ENCODE results near the gene LCTL.

Gene LCTL, protein sequence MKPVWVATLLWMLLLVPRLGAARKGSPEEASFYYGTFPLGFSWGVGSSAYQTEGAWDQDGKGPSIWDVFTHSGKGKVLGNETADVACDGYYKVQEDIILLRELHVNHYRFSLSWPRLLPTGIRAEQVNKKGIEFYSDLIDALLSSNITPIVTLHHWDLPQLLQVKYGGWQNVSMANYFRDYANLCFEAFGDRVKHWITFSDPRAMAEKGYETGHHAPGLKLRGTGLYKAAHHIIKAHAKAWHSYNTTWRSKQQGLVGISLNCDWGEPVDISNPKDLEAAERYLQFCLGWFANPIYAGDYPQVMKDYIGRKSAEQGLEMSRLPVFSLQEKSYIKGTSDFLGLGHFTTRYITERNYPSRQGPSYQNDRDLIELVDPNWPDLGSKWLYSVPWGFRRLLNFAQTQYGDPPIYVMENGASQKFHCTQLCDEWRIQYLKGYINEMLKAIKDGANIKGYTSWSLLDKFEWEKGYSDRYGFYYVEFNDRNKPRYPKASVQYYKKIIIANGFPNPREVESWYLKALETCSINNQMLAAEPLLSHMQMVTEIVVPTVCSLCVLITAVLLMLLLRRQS

DNA sequence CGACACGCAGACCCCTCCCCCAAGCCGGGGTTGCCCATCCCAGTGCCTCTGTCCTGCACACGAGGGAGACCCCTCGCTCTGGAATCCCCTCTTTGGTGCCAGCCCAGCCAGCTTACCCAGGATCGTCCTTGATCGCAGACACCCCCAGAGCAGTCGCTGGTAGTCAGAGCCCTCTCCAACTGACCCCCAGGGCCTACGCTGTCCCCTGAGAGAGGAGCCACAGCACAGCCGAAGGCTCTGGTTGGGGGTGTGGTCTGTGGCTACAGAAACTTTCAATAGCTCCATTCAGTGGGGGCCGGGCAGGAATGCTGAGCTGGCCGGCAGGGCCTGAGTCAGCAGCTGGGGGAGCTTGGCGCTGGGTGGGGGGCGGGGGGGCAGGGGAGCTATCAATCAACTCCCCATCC is at the start of gene LCTL:
TSS of gene LCTL (minus strand) at position 258 of the 404 bp plus-strand sequence. CDS start 633 bp downstream, outside the sequence.
- TF ChIP-seq, protein P1, sequence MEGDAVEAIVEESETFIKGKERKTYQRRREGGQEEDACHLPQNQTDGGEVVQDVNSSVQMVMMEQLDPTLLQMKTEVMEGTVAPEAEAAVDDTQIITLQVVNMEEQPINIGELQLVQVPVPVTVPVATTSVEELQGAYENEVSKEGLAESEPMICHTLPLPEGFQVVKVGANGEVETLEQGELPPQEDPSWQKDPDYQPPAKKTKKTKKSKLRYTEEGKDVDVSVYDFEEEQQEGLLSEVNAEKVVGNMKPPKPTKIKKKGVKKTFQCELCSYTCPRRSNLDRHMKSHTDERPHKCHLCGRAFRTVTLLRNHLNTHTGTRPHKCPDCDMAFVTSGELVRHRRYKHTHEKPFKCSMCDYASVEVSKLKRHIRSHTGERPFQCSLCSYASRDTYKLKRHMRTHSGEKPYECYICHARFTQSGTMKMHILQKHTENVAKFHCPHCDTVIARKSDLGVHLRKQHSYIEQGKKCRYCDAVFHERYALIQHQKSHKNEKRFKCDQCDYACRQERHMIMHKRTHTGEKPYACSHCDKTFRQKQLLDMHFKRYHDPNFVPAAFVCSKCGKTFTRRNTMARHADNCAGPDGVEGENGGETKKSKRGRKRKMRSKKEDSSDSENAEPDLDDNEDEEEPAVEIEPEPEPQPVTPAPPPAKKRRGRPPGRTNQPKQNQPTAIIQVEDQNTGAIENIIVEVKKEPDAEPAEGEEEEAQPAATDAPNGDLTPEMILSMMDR (IDR thresholded peaks at IDR 0.05; ENCODE audit: low read depth, low read length), result no peak
- no peak within 1 kb of the TSS for H3K4me3 ChIP-seq (ENCODE audit: low read depth, low read length)

DNA sequence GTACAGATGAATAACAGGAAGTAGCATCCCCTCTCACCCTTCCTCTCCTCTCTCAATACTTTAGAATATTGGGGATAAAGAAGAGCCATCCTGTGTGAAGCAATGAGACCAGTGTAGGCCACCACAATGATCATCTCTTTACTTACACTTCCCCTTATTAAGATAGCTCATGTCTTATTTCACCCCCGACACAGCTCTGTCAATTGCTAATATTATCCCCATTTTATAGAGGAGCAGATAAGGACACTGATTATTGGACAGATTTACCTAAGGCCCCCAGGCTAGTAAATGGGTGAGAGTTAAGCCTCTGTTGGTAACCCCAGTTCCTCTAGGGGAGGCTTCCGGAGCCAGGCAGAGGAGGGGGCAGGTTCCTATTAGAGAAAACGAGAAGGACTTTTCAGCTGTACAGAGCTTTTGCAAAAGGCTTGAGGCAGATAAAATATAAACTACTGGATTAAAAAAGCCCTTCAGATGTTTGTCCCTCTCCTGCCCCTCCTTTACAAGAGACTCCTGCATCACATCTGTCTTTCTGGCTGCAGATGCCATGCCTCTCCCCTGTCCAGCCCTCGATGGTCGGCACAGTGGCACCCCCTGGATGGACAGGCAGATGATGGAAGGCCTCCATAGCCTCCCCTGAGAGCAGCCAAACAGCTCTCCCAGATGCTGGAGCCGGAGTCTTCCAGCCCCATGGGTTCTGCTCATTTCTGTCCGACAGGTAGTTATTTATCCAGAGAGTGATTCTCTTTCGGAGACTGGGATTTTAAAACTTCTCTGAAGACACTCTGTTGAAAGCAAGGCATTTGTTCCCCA is 49.4 kb upstream of the LCTL start:
- TF ChIP-seq, protein P1 (IDR thresholded peaks at IDR 0.05; ENCODE audit: low read depth, low read length), result no peak
- H3K4me3 ChIP-seq (ENCODE audit: low read depth, low read length), result no peak overlapping the region

DNA sequence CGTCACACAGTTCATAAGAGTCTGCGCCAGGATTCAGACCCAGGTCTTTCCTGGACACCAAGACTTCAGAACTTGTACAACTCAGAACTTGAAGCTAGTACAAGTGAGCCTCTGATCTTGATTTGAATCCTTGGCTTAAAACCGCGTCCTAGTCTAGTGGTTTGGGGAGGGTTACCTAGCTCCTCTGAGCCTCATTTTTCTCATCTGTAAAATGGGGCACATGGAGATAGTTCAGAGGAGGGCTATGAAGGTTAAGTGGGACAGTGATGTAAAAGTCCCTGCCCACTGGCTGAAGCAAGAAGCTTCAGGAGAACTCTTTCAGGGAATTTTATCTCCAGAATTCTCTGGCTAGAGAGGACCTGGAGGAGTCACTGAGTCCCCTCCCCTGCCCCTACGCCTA is 48.7 kb upstream of the LCTL start:
- no peak overlapping the region for H3K4me3 ChIP-seq (ENCODE audit: low read depth, low read length)
- TF ChIP-seq, protein P1 (IDR thresholded peaks at IDR 0.05; ENCODE audit: low read depth, low read length), result no peak

DNA sequence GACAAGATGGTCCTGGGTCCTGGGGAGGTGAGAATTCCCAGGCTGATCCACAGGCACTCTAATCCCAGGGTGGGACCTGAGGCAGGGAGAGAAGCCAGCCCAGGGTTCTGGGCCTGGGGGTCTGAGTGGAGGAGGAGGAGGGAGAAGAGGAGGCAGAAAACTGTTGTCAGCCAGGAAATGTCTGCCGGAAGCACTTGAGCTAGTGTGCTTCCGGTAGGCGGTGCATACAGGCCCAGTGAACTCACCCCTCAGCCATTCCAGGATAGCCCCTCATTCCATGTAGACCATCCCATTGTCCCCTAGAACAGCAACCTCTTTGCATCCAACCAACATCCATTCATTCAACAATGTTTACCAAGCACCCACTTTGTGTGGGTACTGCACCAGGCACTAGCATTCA is 47.9 kb upstream of the LCTL start:
- TF ChIP-seq, protein P1 (IDR thresholded peaks at IDR 0.05; ENCODE audit: low read depth, low read length), result no peak
- no peak overlapping the region for H3K4me3 ChIP-seq (ENCODE audit: low read depth, low read length)

DNA sequence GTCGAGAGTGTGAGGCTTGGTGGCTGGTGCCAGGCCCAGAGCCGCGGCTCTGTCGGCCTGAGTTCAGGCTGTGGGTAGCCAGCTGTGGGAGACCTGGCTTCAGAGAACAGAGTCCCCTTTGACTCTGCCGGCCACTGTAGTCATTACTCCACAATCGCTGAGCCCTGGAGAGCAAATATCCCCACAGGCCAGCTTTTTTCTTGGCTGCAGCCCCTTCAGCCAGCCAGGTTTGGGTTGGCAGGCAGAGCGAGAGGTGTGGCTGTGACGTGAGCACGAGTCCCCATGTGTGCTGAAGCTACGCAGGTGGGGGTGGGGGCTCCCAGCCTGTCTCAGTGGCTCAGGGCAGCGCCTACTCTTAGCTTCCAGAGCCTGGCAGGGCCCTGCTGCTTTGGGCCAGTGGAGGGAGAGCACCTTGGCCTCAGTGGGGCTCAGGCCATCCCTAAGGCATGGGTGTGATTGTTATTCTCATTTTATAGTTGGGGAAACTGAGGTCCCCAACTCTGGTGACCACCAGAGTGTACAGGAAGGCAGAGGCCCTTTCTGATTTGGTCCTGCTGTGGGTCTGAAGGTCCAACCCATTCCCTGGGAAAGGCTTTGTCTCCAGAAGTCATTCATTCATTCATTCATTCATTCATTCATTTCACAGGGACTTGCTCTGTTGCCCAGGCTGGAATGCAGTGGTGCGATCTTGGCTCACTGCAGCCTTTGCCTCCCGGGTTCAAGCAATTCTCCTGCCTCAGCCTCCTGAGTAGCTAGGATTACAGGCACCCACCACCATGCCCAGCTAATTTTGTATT is 45.7 kb upstream of the LCTL start:
- TF ChIP-seq, protein P1 (IDR thresholded peaks at IDR 0.05; ENCODE audit: low read depth, low read length), result no peak

DNA sequence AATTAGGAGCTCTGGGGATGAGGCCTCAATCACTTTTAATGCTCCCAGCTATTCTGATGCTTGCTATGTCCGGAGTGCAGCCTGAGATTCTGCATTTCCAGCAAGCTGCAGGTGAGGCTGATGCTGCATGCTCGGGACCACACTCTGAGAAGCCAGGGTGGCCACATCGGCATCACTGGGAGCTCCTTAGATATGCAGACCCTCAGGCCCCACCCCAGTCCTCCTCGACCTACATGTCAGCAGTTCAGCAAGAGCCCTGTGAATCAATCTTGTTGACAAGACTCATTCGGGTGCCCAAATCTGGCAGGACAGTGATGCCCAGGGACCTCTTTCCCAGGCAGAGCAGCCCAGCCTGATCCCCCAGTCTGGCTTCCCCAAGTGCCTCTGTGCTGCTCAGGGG is 44.1 kb upstream of the LCTL start:
- TF ChIP-seq, protein P1 (IDR thresholded peaks at IDR 0.05; ENCODE audit: low read depth, low read length), result no peak
- H3K4me3 ChIP-seq (ENCODE audit: low read depth, low read length), result no peak overlapping the region

More for the DNA sequence above, 45.7 kb upstream of the LCTL start:
- H3K4me3 ChIP-seq (ENCODE audit: low read depth, low read length), result no peak overlapping the region

All from WI38 (cell line).